Measurements from ENCODE around the gene ADAM17.
A peak's percentile ranks its signal among the peaks of the same experiment; 100 is the strongest.
"Not testable (repeated sequence)": the region's sequence is repeated elsewhere in the genome, so short reads cannot be mapped to it uniquely, and the experiment has no call there.

Gene ADAM17

DNA sequence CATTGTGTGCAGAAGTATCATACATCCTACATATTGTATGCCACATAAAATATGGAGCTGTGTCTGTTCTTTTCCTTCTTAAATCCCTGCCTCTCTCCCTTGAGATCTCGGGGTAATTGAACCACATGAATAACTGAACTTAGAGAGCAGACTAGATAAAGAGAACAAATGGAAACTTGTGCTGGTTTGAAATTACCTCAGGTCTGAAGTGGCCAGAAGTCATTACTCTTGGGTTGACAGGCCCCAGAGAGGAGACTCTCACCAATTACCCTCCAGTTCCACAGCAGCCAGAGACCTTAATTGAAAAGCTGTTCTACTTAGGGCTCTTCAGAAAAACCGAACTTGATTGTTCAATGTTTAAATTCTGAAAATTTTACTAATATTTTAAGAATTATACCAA, 5.0 kb upstream of the ADAM17 start:
- DNase-seq: no peak

DNA sequence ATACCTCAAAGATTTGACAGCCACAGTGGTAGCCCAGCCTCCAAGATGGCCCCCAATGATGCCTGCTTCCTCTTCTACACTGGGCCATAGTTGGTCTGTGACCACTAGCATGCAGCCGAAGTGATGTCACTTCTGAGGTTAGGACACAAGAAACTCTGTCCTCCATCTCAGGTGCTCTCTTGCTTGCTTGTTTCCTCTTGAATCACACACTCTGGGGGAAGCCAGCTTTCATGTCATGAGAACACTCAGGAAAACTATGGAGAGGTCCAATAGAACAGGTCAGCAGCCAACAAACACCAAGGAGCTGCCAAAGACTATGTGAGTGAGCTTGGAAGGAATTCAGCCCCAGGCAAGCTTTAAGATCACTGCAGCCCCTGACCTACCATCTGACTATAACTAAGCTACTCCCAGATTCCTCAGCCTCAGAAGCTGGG, 3.3 kb upstream of the ADAM17 start:
- DNase-seq: peak in 1 of 2 experiments; percentile 36

DNA sequence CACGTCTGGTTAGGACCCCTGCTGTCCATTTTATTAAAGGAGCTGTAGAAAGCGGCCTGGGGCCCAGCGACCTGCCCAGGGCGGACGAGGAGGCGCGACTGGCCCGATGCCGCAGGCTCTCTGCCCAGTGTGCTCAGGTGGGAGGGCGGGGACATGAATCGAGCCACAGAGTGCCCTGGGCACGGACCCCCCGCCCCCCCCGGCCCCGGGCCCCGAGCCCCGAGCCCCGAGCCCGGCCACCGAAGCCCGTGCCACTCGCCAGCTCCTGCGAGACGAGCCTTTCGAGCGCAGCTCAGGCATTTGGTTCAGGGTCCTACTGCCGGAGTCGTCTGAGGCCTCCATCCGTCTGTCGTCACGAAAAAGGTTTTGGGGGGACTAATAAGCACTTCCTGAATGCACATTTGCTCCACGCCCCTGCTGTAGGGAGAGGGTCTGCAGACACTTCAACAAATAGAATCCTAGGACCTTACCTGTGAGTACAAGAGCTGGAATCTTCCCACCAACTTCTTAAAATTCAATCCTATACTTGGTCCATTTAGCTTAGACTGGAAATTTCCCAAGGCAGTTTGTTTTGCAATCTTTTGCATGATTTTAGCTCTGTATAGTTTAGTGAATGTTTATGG, 602 bp upstream of the ADAM17 start:
- DNase-seq: peak in 1 of 2 experiments; percentile 35

DNA sequence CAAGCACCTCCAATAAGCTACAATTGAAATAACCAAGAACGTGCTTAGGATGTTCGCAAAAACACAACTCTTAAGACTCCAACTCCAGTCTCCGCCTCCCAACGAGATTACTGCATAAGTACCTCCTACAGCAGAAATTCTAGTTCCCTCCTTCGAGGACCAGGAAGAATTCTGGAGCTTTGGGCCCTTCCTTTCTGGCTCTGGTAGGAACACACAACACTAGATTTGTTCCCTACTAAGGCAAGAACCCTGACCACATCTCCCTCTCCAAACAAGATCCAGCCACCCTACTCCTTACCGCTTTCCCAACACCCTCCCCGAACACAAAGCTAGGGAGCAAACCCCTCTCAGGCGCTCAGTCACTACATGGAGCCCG, 721 bp downstream of the ADAM17 start:
- DNase-seq: peak; percentile 58 to 81

DNA sequence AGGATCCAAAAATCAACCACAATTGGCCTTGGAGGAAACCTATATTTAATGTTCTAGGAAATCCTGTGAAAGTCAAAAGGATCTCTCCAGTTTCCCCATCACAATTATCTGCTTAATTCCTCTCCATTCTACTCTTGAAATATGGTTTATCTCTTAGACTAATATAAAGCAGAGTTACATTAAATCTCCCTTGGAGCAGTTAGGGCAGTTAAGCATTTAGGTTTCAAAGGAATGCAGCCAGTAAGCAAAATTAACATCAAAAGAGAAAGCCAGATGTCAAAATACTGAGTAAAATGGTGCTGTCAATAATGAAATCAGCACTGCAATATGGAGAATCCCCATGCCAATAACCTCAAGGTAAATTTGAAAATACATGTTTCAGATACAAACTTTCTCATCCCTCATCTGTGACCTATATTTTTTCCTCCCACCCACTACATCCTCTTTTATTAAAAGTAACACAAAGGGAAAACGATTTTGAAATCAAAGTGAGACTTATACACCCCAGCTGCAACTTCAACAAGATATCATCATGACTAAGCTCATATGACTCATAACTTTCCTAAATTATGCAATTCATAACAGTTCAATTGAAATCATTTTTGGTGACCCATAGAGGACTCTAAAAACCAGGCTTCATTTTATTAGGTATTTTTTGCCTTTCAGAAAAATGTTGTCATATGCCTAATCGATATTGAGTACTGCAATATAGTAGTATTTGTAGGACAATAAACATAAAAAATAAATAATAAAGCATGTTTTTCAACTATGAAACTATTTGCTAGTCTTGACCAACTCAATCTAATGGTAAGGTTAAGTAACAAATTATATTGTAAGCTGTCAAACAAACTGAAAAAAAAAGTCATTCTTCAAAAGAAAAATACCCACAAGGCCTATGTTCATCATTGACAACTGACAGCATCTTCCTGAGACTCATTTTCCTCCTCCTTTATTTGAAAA, 3.1 kb downstream of the ADAM17 start:
- DNase-seq: peak; percentile 28 to 82

DNA sequence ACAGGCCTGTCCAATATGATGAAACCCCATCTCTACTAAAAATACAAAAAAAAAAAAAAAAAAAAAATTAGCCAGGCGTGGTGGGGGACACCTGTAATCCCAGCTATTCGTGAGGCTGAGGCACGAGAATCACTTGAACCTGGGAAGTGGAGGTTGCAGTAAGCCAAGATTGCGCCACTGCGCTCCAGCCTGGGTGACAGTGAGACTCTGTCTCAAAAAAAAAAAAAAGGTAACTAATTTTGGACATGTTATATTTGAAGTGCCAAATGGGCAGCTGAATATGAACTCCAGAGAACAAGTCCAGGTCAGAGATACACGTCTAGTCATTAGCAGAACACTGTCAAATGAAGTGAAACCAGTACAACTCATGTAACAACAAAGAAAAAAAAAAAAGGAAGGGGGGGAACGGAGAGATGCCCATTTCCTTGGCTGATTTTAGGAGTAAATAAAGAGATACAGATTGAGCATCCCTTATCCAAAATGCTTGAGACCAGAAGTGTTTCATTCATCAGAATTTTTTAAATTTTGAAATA, 4.7 kb downstream of the ADAM17 start:
- not testable (repeated sequence) for DNase-seq

DNA sequence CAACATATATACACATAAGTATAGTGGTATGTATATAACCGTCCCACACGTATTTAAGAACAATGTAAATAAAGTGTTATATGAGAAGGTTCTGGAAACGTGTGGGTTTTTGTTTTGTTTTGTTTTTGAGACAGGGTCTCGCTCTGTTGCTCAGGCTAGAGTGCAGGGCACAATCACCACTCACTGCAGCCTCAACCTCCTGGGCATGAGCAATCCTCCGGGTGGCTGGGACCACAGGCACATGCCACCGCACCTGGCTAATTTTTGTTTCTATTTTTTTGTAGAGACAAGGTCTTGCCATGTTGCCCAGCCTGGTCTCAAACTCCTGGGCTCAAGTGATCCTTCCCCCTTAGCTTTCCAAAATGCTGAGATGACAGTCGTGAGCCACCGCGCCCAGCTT, 6.2 kb downstream of the ADAM17 start:
- no peak for DNase-seq

DNA sequence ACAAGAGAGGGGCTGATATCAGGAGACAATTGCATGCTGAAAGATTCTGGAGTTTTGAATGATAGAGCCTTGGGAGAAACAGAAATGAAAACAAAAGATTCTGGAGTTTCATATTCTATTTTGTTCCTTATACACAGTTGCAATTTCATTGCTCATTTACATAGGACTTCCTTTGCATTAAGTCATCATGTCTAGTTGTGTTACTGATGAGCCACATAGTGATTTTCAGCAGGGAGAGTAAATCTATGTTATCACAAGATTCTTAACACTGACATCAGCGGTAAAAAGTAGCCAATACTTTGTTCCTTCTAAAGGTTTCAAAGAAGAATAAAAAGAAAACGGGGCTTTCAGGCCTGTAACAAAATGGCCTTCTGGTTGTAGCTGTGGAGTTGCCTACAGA, 7.1 kb downstream of the ADAM17 start:
- DNase-seq: no peak

DNA sequence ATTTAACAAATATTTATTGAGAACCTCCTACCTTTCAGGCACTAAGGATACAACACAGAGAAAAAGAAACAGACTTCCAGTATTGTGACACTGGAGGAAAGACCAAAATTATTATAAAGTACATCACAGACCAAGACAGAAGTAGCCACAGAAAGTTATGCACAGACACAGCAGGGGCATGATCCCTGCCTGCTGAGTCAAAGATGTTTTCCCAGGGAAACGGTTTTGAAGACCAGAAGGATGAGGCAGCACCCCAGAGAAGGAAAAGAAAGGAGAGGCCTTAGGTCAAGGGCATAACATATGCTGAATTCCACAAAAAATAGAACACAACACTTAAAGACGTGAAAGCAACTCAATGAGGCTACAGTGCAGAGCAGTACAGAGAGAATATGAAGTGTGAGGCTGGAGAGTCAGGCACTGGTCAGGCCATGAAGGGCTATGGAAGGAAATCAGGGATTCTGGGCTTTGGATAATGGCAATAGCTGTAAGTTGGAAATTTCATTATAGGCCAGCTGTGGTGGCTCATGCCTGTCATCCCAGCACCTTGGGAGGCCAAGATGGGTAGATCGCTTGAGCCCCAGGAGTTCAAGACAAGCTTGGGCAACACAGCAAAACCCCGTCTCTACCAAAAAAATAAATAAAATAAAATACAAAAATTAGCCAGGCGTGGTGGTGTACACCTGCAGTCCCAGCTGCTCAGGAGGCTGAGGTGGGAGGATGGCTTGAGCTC, 8.2 kb downstream of the ADAM17 start:
- DNase-seq: no peak

DNA sequence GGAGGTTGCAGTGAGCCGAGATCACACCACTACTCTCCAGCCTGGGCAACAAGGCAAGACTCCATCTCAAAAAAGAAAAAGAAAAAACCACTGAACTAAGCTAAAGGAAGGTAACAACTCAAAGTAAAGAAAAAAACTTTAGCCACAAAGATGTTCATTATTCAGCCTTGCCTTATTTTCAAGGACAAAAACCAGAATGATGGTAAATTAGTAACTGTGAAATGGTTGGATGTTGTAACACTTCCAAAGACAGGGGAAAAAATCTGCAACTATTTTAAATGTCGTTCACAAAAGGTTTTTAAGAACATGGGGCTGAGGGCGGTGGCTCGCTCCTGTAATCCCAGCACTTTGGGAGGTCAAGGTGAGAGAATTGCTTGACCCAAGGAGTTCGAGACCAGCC, 10.1 kb downstream of the ADAM17 start:
- DNase-seq: no peak

DNA sequence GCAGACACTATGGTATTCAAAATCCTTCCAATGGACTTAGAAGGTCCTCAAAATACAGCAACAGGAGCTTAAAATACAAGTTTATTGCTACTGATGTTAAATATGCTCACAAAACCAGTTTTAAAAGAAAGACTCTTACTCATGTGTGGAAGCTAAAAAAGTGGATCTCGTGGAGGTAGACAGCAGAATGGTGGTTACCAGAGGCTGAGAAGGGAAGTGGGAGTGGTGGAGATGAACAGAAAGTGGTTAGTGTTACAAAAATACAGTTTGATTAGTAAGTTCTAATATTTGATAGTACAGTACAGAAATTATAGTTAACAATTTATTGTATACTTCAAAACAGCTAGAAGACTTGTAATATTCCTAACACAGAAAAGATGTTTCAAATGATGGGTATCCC, 12.1 kb downstream of the ADAM17 start:
- no peak for DNase-seq

DNA sequence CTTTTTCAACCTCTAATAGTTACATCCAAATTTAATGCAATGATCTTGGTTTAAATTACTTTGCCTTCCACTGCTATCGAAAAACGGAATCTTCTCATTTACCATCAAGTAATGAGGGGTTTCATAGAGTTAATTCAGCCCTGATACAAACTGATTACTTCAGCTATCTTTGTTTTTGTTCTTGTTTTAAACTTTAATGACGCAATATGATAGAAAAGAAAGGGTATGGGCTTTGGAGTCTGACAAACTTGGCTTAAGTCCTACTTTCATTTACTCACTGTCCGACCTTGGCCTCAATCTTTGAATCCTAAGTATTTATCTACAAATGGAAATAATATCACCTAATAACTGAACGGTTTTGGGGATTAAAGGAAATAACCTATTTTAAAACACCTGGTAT, 16.1 kb downstream of the ADAM17 start:
- no peak for DNase-seq

DNA sequence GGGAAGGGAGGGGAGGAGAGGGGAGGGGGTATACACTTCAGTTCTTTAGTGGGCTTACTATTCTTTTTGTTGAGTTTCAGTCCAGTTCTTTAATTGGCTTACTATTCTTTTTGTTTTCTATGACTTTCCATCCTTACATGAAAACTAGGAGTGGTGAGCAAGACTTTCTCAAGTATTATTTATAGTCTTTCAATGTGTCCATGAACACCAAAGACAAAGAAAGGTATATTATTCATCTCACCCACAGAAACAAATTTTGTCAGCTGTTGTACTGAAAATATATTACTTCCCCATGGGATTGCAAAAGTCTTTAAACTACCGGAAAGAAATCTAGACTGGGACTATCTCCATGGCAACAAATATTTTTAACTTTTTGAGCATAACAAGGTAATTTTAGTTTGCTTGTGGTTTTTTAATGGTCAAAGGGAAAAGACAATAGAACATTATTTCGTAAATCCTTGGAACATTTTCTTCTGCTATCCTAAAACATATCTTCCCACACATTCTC, 17.6 kb downstream of the ADAM17 start:
- peak in 1 of 2 experiments; percentile 59 for DNase-seq

DNA sequence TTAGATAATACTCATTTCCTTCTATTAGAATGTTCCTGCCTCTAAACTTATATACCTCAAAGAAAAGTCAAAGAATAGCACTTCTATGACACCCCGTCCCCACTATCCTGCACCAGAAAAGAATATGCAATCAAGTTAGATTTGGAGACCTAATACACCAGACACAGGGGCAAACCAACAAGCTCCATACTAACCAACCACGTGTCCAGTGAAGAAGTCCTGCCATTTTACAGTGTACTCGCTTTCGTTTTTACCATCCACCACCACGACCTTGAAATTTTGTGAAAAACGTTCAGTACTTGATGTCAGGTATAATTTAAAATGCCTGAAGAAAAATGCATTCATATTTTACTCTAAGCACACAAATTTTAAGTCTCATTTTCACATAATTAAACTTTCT, 19.1 kb downstream of the ADAM17 start:
- no peak for DNase-seq

DNA sequence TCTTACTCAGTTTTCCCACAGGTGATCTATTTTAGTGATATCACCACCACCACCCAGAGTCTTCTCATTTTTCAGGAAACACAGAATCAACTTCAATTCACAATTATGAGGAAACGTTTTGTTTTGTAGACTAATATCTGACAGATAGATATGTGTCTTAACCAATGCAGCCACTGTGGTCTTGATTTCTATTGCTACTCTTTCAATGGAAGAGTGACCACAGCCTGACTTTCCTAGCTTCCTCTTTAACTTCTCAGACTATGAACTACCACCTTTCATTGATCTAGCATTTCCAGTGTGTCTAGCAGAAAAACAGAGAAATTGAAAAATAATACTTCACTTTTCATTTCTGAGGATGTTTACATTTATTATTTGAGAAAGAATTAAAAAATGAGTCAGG, 20.5 kb downstream of the ADAM17 start:
- no peak for DNase-seq

DNA sequence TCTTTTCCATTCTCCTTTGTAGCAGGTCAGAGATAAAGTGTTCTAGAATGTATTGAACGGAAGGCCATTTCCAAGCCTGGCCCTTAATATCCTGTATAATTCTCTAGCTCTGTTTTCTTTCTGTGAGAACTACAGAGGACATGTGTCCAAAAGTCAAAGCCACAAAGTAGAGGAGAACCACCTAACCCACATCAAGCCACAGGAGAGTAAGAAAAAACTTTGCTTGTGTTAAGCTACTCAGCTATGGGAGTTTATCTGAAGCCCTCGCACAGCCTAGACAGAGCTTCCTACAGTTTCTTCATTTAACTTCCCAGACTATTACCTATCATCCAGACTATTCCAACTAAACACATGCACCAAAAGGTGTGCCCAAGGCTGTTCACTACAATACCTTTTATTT, 22.0 kb downstream of the ADAM17 start:
- no peak for DNase-seq

DNA sequence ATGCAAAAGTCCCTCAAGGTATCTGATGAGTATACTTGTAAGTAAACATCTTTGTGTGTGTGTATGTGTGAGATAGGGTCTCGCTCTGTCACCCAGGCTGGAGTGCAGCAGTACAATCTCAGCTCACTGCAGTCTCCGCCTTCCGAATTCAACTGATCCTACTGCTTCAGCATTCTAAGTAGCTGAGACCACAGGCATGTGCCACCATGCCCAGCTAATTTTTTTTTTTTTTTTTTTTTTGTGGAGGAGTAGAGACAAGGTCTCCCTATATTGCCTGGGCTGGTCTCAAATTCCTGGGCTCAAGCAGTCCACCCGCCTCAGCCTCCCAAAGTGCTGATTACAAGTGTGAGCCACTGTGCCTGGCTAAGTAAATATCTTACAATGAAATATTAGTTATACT, 23.2 kb downstream of the ADAM17 start:
- no peak for DNase-seq

DNA sequence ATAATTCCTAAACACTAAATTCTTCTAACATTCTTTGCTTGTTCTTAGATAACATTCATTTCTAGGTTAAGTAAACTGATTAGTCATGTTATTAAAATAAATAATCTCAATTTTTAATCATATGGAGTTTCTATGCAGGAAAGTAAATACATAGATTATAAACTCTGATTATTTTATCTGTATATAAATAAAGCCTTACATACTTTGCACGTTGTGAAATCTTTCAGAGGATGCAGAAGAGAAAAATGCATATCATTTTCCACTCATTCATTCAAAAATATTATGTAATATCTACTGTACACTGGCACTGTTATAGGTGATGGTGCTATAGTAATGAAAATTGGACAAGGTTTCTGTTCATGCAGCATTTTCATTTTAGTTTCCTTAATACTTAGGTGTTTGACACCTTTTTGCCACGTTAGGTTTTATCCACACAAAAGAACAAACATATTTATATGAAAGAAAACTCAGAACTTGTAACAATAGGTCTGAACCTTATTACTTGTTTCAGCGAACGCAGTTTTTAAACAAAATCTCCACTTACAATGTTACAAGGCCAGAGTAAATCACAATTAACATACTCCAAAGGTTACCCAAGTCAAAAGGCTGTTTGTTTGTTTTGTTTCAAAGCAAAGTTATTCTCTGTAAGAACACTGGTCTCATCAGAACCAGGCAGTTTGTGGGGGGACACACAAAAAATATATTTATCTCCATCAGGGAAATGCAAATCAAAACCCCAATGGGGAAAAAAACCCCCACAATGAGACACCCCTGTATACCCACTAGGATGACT, 27.4 kb downstream of the ADAM17 start:
- no peak for DNase-seq

DNA sequence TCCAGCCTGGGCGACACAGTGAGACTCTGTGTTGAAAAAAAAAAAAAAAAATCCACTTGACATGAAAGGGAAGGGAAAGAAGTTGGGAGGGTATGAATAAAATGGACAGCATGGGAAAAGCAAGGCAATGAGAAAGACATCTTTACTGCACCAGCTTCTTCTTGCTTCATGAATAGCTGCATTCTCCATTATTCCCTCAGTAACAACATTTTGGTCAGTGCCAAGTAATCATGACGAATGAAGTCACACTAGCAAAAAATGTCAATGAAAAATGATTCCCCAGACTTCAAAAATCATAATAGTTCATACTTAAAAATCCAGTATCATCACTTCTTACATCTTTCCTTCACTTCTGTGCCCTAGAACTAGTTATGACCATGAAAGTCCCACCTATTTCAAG, 30.4 kb downstream of the ADAM17 start:
- no peak for DNase-seq

DNA sequence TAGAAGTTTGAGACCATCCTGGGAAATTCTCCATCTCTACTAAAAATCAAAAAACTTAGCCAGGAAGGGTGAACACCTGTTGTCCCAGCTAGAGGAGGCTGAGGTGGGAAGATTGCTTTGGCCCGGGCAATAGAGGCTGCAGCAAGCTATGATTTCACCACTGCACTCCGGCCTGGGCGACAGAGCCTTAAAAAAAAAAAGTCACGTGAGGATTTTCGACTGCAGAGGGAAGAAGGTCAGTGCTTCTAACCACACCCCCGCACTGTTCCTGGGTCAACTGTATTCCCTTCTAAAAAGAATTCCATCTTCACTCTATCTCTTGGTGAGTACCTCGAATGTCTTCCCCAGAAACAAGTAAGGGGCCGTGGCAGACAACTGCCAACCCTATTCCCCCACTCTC, 31.3 kb downstream of the ADAM17 start:
- DNase-seq: no peak

DNA sequence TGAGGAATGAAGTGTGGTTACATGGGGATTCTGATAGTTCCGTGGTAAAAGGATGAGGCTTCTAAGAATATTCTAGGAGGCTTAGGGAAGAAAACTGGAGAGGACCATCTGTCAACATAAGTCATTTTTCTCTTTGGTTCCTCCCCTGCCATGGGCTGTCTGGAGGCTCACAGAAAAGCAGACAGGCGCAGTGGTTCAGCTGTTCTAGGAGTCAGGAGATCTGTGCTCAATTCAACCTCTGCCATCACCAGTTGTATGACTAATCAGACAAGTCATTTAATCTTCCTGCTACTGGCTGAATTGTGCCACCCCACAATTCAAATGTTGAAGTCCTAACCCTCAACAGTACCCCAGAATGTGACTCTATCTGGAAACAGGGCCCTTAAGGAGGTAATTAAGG, 36.4 kb downstream of the ADAM17 start:
- DNase-seq: no peak

DNA sequence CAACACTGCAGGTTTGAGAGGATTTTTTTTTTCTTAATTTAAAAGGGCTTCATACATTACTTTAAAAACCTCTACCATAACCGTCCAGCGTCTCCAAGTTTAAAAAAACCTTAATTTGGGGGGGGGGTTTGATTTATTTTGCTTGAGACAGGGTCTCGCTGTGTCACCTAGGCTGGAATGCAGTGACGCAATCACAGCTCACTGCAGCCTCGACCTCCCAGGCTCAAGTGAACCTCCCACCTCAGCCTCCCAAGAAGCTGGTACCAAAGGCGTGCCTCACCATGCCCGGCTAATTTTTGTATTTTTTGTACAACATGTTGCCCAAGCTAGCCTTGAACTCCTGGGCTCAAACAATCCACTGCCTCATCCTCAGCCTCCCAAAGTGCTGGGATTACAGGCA, 36.9 kb downstream of the ADAM17 start:
- DNase-seq: no peak
